C1 segment of cervical spinal cord (tissue), 14 donors: ENCODE results near the gene DMD.
"Not testable (repeated sequence)": the region's sequence is repeated elsewhere in the genome, so short reads cannot be mapped to it uniquely, and the experiment has no call there.

ENCODE experiments used
- DNase-seq, 14 donors: peaks; one replicate each; lab custom pipeline; 2025; lab: John Stamatoyannopoulos, UW

The DMD gene

GRCh38 chrX:33156152-33156726, 55.1 kb downstream of the DMD start:
- no peak for DNase-seq

- DNase-seq = no peak
These were observed 61.8 kb downstream of the DMD start for GRCh38 chrX:33149580-33149979.

- DNase-seq = no peak
These were observed 62.3 kb downstream of the DMD start for GRCh38 chrX:33149085-33149484.

GRCh38 chrX:33142331-33142730, 69.0 kb downstream of the DMD start:
- DNase-seq = no peak

GRCh38 chrX:33138677-33139249, 72.6 kb downstream of the DMD start:
- peak in 1 of 14 donors; percentile 1 for DNase-seq

GRCh38 chrX:33134164-33134563, 77.2 kb downstream of the DMD start:
- DNase-seq = no peak

- no peak for DNase-seq
These were observed 78.0 kb downstream of the DMD start for GRCh38 chrX:33133320-33133719.

- no peak for DNase-seq
These were observed 78.8 kb downstream of the DMD start for GRCh38 chrX:33132569-33132968.

- DNase-seq = no peak
These were observed 81.7 kb downstream of the DMD start for GRCh38 chrX:33129607-33130006.

GRCh38 chrX:33128048-33128805, 83.1 kb downstream of the DMD start:
- no peak for DNase-seq

- no peak for DNase-seq
These were observed 84.9 kb downstream of the DMD start for GRCh38 chrX:33126469-33126868.

- no peak for DNase-seq
These were observed 101.5 kb downstream of the DMD start for GRCh38 chrX:33109858-33110257.

- DNase-seq = no peak
These were observed 104.6 kb downstream of the DMD start for GRCh38 chrX:33106737-33107136.

- DNase-seq = no peak
These were observed 116.3 kb downstream of the DMD start for GRCh38 chrX:33095079-33095478.

- no peak for DNase-seq
These were observed 123.9 kb downstream of the DMD start for GRCh38 chrX:33087411-33087810.

- DNase-seq = no peak
These were observed 124.5 kb downstream of the DMD start for GRCh38 chrX:33086886-33087285.

- DNase-seq = no peak
These were observed 129.0 kb downstream of the DMD start for GRCh38 chrX:33082371-33082770.

GRCh38 chrX:33078273-33078672, 133.1 kb downstream of the DMD start:
- DNase-seq = no peak

GRCh38 chrX:33073660-33074059, 137.7 kb downstream of the DMD start:
- not testable (repeated sequence) for DNase-seq

- no peak for DNase-seq
These were observed 145.9 kb downstream of the DMD start for GRCh38 chrX:33065415-33065814.

- DNase-seq = no peak
These were observed 149.3 kb downstream of the DMD start for GRCh38 chrX:33062041-33062440.

- DNase-seq = no peak
These were observed 158.3 kb downstream of the DMD start for GRCh38 chrX:33053001-33053400.

GRCh38 chrX:33045882-33046281, 165.5 kb downstream of the DMD start:
- no peak for DNase-seq
